Kidney epithelial cell (primary cell): ENCODE data around the gene HYAL3. TPM values are rescaled to one million over a fixed set of nuclear protein-coding genes. Genes with fewer than 3 reads are reported as not detected.
"Not testable (repeated sequence)": the region's sequence is repeated elsewhere in the genome, so short reads cannot be mapped to it uniquely, and the experiment has no call there.

Experiments used
- DNase-seq: peaks from one replicate; pipeline ENCODE4 v3.0.0-alpha.2; 2010; ENCODE audit warnings: low read depth
- H3K27me3 ChIP-seq: 2 replicates; pipeline ENCODE4 v1.6.0; 2011; ENCODE audit warnings: low read length; ENCODE audit not compliant: control insufficient read depth, insufficient read depth
- H3K36me3 ChIP-seq: 2 replicates; pipeline ENCODE4 v1.5.1; 2011; ENCODE audit warnings: low read length; ENCODE audit not compliant: control insufficient read depth, insufficient read depth
- H3K4me3 ChIP-seq: 2 replicates; pipeline ENCODE4 v1.5.1; 2011; ENCODE audit warnings: low read depth, mild to moderate bottlenecking, control low read depth, low read length
- CTCF ChIP-seq: IDR thresholded peaks from 2 replicates; pipeline ENCODE4 v1.5.1; 2011; ENCODE audit warnings: mild to moderate bottlenecking, moderate library complexity, low read length, control low read depth, inconsistent platforms; ENCODE audit not compliant: insufficient read depth, poor library complexity, severe bottlenecking
- total RNA-seq: library from RNA; depleted of rRNA; stranded (reverse); fragments of >200 nt; gene quantifications from 2 replicates; pipeline ENCODE4 v1.2.3, GENCODE V29; 2015

The HYAL3 gene
- total RNA-seq, 1 donor from 2014 or later = 7.6 TPM

- DNase-seq = no peak
- TF ChIP-seq CTCF = no peak
- Histone ChIP-seq H3K27me3 (no peaks in the 10 kb centered on the region), H3K4me3 (no peak overlapping the region), H3K36me3 (peaks cover 3% of the 10 kb centered on the region)
Measured at GRCh38 chr3:50286322-50287227, 12.6 kb downstream of the HYAL3 start.

- DNase-seq, H3K36me3 ChIP-seq, H3K4me3 ChIP-seq, H3K27me3 ChIP-seq: not testable (repeated sequence)
Measured at GRCh38 chr3:50284121-50284520, 15.1 kb downstream of the HYAL3 start.

- no peaks in the 10 kb centered on the region for H3K36me3 ChIP-seq
- H3K4me3 ChIP-seq = no peak overlapping the region
- DNase-seq = no peak
- H3K27me3 ChIP-seq = peaks cover 25% of the 10 kb centered on the region
- TF ChIP-seq CTCF = no peak
Measured at GRCh38 chr3:50279255-50280016, 19.8 kb downstream of the HYAL3 start.

GRCh38 chr3:50278880-50279224 is 20.4 kb downstream of the HYAL3 start, which contains the start of gene LSMEM2:
LSMEM2 (plus strand) TSS chr3:50279087; CDS start chr3:50279114, 27 bp downstream.
- TF ChIP-seq CTCF = no peak
- DNase-seq = no peak
- H3K4me3 ChIP-seq = no peak within 1 kb of the TSS
- peaks cover 27% of the 10 kb centered on the region for H3K27me3 ChIP-seq
- H3K36me3 ChIP-seq = no peaks in the 10 kb centered on the region

GRCh38 chr3:50278123-50278879 is 20.9 kb downstream of the HYAL3 start:
- Histone ChIP-seq H3K27me3 (peaks cover 32% of the 10 kb centered on the region), H3K4me3 (no peak overlapping the region), H3K36me3 (no peaks in the 10 kb centered on the region)
- TF ChIP-seq CTCF = no peak
- DNase-seq = no peak

GRCh38 chr3:50276762-50277101 is 22.5 kb downstream of the HYAL3 start:
- no peak for TF ChIP-seq CTCF
- no peak for DNase-seq

More at GRCh38 chr3:50276762-50277101, 22.5 kb downstream of the HYAL3 start:
- Histone ChIP-seq H3K4me3 (no peak overlapping the region), H3K36me3 (no peaks in the 10 kb centered on the region), H3K27me3 (peaks cover 35% of the 10 kb centered on the region)
